Stomach (tissue), 8 donors: ENCODE data around the gene KRABD2.

Experiments used
- DNase-seq, 2 donors: peaks; one replicate each; pipeline versions ENCODE4 v3.0.0 to v3.0.0-alpha.2; 2013 to 2019
- H3K27ac ChIP-seq, 5 donors: fragments of 200-600 bp in 4 of 5; sonication (generic) in 4 of 5; one replicate each; pipeline ENCODE4 v1.5.1; 2013 to 2019; ENCODE audit warnings: mild to moderate bottlenecking in 1 of 5, moderate library complexity in 1 of 5
- H3K27me3 ChIP-seq, 3 donors: fragments of 200-600 bp; sonication (generic); one replicate each; pipeline ENCODE4 v1.5.1; 2017 to 2019; ENCODE audit warnings: mixed run types in 1 of 3
- H3K36me3 ChIP-seq, 4 donors: fragments of 200-600 bp; sonication (generic); 1 replicate in 3 of 4; 2 replicates in 1 of 4; pipeline ENCODE4 v1.5.1; 2016 to 2019
- H3K4me1 ChIP-seq, 4 donors: fragments of 200-600 bp; sonication (generic); one replicate each; pipeline ENCODE4 v1.5.1; 2016 to 2019
- H3K4me3 ChIP-seq, 4 donors: fragments of 200-600 bp; sonication (generic) in 3 of 4; one replicate each; pipeline ENCODE4 v1.5.1; 2016 to 2019; ENCODE audit warnings: mild to moderate bottlenecking in 1 of 4
- H3K9me3 ChIP-seq, 4 donors: fragments of 200-600 bp; sonication (generic); one replicate each; pipeline ENCODE4 v1.5.1; 2016 to 2019
- EP300 ChIP-seq: sonication (generic); formaldehyde crosslinking; IDR thresholded peaks from one replicate; pipeline ENCODE4 v1.6.1; 2017; ENCODE audit warnings: antibody characterized with exemption
- POLR2A ChIP-seq, 4 donors: fragments of 450-650 bp; IDR thresholded peaks; one replicate each; pipeline ENCODE4 v1.6.1; 2016; ENCODE audit warnings: antibody characterized with exemption in 4 of 4, control low read depth in 2 of 4, mild to moderate bottlenecking in 1 of 4, moderate library complexity in 1 of 4
- POLR2AphosphoS5 ChIP-seq, 3 donors: sonication (generic); formaldehyde crosslinking; IDR thresholded peaks; one replicate each; pipeline ENCODE4 v1.6.1; 2016; ENCODE audit warnings: antibody characterized with exemption in 3 of 3
- WGBS, 5 donors: extraction: QIAGEN DNeasy Blood & Tissue Kit in 3 of 5; methylation state at CpG; one replicate each; pipeline versions ENCODE4 v1.1.5 to v1.1.7; 2013 to 2018; 5-methylcytosine and 5-hydroxymethylcytosine counted together
- intact Hi-C: fragments of 100-400 bp; cut with DNase I; formaldehyde crosslinking; loops from one replicate; pipeline ENCODE4 v1.15.1; 2023; ENCODE audit warnings: low total_unique reads
- TF ChIP-seq, protein P1 (sequence below), 7 experiments: fragments of 450-650 bp in 4 of 7; fragments of 200-600 bp in 3 of 7; sonication (generic) in 3 of 7; IDR thresholded peaks; one replicate each; pipeline ENCODE4 v1.5.1; 2016 to 2019; ENCODE audit warnings: antibody characterized with exemption in 7 of 7, control low read depth in 2 of 7, mild to moderate bottlenecking in 1 of 7
- donor health status: healthy with polysubstance abuse.
- donor health status: Bipolar disorder and iron deficiency.
- donor health status: healthy.

KRABD2 gene

DNA sequence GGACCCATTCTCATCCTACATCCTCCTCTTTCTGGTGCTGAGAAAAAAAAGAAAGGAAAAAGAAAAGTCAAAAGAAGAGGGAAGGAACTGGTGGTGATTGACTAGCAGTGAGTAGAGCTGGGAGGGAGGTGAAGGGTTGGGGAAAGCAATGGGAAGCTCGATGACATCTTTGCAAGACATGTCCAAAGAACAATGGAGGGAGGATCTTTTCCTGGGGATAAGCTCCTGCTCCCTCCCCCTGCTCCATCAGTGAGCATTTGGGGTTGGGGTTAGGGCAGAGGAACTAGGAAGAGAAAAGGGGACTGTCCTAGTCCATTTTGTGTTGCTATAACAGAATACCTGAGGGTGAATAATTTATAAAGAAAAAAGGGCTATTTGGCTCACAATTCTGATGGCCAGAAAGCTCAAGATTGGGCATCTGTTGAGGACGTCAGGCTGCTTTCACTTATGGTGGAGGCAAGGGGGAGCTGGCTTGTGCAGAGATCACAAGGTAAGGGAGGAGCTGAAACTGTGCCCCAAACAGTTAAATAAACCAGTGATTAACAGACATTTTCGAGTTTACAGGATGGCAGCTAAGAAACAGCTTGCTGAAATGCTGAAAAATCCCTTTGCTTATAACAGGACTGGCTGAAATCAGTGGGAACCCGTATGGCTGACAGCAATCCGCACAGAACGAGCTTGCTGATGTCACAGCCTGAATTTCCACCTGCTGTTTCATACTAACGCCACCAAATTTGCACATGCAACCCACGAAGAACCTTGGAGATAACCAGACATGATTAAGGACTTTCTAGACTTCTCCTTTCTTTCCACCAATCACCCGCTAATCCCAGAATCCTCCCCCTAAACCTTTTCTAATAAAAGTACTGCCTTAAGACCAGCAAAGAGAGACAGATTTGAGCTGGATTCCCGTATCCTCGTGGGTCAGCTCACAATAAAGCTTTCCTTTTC lies 38.4 kb downstream of the KRABD2 start:
- H3K4me1 ChIP-seq = peaks cover 0 to 5% (median 0%) of the 10 kb centered on the region in 4 donors
- TF ChIP-seq, protein P1, sequence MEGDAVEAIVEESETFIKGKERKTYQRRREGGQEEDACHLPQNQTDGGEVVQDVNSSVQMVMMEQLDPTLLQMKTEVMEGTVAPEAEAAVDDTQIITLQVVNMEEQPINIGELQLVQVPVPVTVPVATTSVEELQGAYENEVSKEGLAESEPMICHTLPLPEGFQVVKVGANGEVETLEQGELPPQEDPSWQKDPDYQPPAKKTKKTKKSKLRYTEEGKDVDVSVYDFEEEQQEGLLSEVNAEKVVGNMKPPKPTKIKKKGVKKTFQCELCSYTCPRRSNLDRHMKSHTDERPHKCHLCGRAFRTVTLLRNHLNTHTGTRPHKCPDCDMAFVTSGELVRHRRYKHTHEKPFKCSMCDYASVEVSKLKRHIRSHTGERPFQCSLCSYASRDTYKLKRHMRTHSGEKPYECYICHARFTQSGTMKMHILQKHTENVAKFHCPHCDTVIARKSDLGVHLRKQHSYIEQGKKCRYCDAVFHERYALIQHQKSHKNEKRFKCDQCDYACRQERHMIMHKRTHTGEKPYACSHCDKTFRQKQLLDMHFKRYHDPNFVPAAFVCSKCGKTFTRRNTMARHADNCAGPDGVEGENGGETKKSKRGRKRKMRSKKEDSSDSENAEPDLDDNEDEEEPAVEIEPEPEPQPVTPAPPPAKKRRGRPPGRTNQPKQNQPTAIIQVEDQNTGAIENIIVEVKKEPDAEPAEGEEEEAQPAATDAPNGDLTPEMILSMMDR (IDR thresholded peaks at IDR 0.05) = no peak
- no peak for TF ChIP-seq POLR2A (IDR thresholded peaks at IDR 0.05)
- no peak for TF ChIP-seq EP300
- no peak for TF ChIP-seq POLR2AphosphoS5 (IDR thresholded peaks at IDR 0.05)
- no peaks in the 10 kb centered on the region for H3K27me3 ChIP-seq
- intact Hi-C loops = no loop called here
- WGBS, 5 donors = 28 to 47% (median 44%) methylated on average over 11 of the region's 11 CpGs
- H3K36me3 ChIP-seq = no peaks in the 10 kb centered on the region
- peak overlapping the region in 1 of 4 donors; percentile 2 for H3K4me3 ChIP-seq
- H3K27ac ChIP-seq = no peak overlapping the region
- DNase-seq = peak in 1 of 2 donors; percentile 32
- no peaks in the 10 kb centered on the region for H3K9me3 ChIP-seq

DNA sequence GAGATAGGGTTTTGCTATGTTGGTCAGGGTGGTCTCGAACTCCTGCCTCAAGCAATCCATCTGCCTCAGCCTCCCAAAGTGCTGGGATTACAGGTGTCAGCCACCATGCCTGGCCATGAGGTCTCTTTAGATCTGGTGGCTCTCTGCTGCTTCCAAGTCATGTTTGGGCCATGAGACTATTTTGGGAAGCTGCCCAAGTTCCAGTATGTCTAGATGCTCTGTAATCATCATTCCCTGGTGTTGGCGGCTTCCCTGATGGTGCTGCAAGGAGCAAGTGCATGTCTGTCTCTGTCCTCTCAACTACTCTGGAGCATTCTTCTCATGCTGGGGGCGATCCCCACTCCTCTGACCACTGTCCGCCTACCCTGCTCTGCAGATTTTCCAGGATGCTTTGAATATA lies 43.2 kb downstream of the KRABD2 start:
- DNase-seq = no peak
- WGBS, 5 donors = 88 to 95% (median 92%) methylated on average over 4 of the region's 4 CpGs
- Histone ChIP-seq H3K27ac (no peak overlapping the region), H3K36me3 (no peaks in the 10 kb centered on the region), H3K4me1 (peaks cover 0 to 5% (median 0%) of the 10 kb centered on the region in 4 donors), H3K4me3 (no peak overlapping the region), H3K9me3 (no peaks in the 10 kb centered on the region), H3K27me3 (no peaks in the 10 kb centered on the region)
- intact Hi-C loops = no loop called here
- no peak for TF ChIP-seq POLR2A (IDR thresholded peaks at IDR 0.05)

DNA sequence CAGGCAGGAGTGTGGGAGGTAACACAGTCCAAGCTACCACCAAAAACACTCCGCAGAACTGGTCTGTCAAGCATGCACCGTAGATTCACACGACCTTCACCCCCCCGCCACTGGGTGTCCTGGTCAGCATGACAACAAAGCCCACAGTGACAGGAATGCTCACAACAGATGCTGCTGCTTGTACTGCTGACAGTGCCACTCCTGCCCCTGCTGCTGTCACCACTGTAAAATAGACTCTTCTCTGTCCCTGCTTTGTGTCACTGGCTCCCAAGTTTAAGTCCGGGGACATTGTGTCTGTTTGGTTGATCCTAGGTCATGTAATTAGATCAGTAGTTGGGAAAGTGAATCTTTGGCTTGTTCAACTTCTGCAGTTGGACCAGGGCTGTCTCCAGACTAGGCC lies 43.8 kb downstream of the KRABD2 start:
- Histone ChIP-seq H3K27me3 (peaks cover 0 to 5% (median 0%) of the 10 kb centered on the region in 3 donors), H3K27ac (no peak overlapping the region), H3K4me1 (no peaks in the 10 kb centered on the region), H3K36me3 (no peaks in the 10 kb centered on the region), H3K4me3 (no peak overlapping the region), H3K9me3 (no peaks in the 10 kb centered on the region)
- intact Hi-C loops = no loop called here
- WGBS, 5 donors = 45 to 64% (median 54%) methylated on average over 5 of the region's 5 CpGs
- peak in 1 of 2 donors; percentile 48 for DNase-seq
- no peak for TF ChIP-seq POLR2A (IDR thresholded peaks at IDR 0.05)
- TF ChIP-seq, protein P1 (IDR thresholded peaks at IDR 0.05) = no peak
- TF ChIP-seq EP300 = no peak
- no peak for TF ChIP-seq POLR2AphosphoS5 (IDR thresholded peaks at IDR 0.05)

DNA sequence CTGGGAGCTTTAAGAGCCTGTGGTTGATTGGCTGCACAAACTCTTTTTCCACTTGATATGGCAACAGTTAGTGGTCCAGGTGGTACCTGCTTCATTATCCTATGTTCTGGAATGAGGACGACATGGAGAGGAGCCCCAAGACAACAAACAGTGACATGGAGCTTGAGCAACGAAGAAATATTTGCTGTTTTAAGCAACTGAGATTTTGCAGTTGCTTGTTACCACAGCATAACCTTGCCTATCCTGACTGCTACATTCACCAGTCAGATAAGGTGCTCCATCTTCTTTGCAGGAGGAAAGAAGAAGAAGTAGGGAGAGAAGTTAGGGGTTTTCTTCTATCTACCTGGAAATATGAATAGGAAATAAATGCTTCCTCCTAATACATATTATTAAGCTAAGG lies 44.4 kb downstream of the KRABD2 start:
- intact Hi-C loops = no loop called here
- TF ChIP-seq EP300 (no peak), POLR2A (IDR thresholded peaks at IDR 0.05) (no peak), POLR2AphosphoS5 (IDR thresholded peaks at IDR 0.05) (no peak)
- TF ChIP-seq, protein P1 (IDR thresholded peaks at IDR 0.05) = no peak
- WGBS, 5 donors = 81 to 93% (median 84%) methylated on average over 2 of the region's 2 CpGs
- no peaks in the 10 kb centered on the region for H3K9me3 ChIP-seq
- no peak overlapping the region for H3K4me3 ChIP-seq
- peaks cover 0 to 11% (median 3%) of the 10 kb centered on the region in 3 donors for H3K27me3 ChIP-seq
- no peak overlapping the region for H3K27ac ChIP-seq
- H3K36me3 ChIP-seq = no peaks in the 10 kb centered on the region
- no peak for DNase-seq
- peaks cover 4% of the 10 kb centered on the region in 4 donors for H3K4me1 ChIP-seq

DNA sequence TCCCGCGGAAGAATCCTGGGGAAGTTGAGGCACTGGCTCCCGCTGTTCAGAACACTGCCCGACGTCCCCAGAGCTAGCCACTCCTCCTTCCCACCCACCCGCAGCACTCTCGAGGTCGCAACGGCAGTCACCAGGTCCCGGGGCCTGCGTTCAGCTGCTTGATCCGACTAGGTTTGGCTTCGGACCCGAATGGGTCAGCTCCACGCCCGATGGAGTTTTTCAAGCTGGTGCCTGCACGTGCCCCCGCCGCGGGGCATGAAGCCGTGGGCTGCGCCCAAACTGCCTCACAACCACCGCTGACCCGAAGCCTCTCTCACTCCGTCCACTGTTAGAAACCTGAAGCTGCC lies 49.2 kb downstream of the KRABD2 start:
- no peaks in the 10 kb centered on the region for H3K9me3 ChIP-seq
- H3K4me1 ChIP-seq = peaks cover 14 to 17% (median 15%) of the 10 kb centered on the region in 4 donors
- H3K36me3 ChIP-seq = no peaks in the 10 kb centered on the region
- DNase-seq = no peak
- 14 to 26% (median 16%) methylated on average over 14 to 25 of the region's 25 CpGs for WGBS, 5 donors
- H3K4me3 ChIP-seq = peak overlapping the region; percentile 50 to 57 (median 54)
- TF ChIP-seq POLR2A (IDR thresholded peaks at IDR 0.05) (no peak), POLR2AphosphoS5 (IDR thresholded peaks at IDR 0.05) (no peak), EP300 (no peak)
- TF ChIP-seq, protein P1 (IDR thresholded peaks at IDR 0.05) = no peak
- peak overlapping the region in 4 of 5 donors; percentile 64 to 76 (median 69) for H3K27ac ChIP-seq
- intact Hi-C loops = no loop called here
- H3K27me3 ChIP-seq = peaks cover 0 to 38% (median 9%) of the 10 kb centered on the region in 3 donors
